ENCODE data around the gene LETM1.
"Not testable (repeated sequence)": the region's sequence is repeated elsewhere in the genome, so short reads cannot be mapped to it uniquely, and the experiment has no call there.

Gene LETM1

DNA sequence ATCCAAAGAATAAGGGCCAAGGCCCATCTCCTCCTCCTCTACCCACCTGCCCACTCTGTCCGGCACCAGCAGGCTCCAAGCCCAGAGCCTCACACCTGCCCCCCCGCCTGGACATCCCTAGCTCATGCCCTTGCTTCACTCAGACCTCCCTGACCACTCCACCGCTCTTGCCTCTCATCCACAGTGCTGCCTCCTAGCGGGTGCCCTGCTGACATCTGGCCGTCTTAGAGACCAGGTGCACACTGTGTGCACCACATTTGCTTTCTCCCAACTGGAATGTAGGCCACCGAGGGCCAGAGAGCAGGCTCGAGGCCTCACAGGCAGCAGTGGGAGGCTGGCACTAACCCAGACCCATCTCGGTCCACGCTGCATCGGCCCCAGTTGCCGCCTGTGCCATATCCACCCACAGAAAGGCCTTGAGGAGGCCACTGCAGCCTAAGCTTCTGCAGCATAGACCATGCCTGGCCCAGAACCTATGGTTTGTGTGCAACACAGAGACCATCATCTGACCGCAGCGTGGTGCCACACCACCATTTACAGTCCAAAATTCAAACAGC, 13.5 kb downstream of the LETM1 start:
- no peak for DNase-seq (ENCODE audit: low spot score)
- CTCF ChIA-PET, result interaction anchor here (1.0 kb wide), 1 partner anchor 56 kb away, joined by 4 read pairs; no protein-coding TSS in a partner anchor
- H3K27ac ChIP-seq, result peak overlapping the region; percentile 32; the same call in 1 of the 2 replicates
- TF ChIP-seq, protein P1, sequence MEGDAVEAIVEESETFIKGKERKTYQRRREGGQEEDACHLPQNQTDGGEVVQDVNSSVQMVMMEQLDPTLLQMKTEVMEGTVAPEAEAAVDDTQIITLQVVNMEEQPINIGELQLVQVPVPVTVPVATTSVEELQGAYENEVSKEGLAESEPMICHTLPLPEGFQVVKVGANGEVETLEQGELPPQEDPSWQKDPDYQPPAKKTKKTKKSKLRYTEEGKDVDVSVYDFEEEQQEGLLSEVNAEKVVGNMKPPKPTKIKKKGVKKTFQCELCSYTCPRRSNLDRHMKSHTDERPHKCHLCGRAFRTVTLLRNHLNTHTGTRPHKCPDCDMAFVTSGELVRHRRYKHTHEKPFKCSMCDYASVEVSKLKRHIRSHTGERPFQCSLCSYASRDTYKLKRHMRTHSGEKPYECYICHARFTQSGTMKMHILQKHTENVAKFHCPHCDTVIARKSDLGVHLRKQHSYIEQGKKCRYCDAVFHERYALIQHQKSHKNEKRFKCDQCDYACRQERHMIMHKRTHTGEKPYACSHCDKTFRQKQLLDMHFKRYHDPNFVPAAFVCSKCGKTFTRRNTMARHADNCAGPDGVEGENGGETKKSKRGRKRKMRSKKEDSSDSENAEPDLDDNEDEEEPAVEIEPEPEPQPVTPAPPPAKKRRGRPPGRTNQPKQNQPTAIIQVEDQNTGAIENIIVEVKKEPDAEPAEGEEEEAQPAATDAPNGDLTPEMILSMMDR (conservative IDR thresholded peaks at IDR 0.05; ENCODE audit: low read depth), result no peak
- POLR2A ChIA-PET (ENCODE audit: low non-redundant PET), result no interaction called here

DNA sequence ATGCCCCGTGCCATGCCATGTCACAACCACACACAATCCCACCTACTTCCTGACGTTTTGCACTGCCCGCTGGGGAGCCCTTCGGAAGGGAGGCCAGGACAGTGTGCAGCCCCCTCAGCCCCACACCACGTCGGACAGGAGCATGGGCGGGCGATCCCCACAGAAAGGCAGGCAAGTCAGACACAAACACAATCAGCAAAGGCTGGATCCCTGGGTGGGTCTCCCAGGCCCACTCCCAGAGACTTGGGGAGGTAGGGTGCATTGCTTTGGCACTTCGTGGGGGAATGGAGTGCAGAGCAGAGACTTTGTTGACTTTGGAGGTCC, 14.1 kb downstream of the LETM1 start:
- peak overlapping the region; percentile 11 for H3K27ac ChIP-seq
- ChIA-PET POLR2A (ENCODE audit: low non-redundant PET) (no interaction called here), CTCF (interaction anchor here (1.0 kb wide), 1 partner anchor 57 kb away, joined by 4 read pairs; no protein-coding TSS in a partner anchor)
- TF ChIP-seq, protein P1 (conservative IDR thresholded peaks at IDR 0.05; ENCODE audit: low read depth), result no peak
- no peak for DNase-seq (ENCODE audit: low spot score)

GRCh38 chr4:1841201-1841886, 14.6 kb downstream of the LETM1 start:
- CTCF ChIA-PET, result interaction anchor here (1.0 kb wide), 1 partner anchor 57 kb away, joined by 4 read pairs; no protein-coding TSS in a partner anchor
- DNase-seq (ENCODE audit: low spot score), result no peak
- TF ChIP-seq, protein P1 (conservative IDR thresholded peaks at IDR 0.05; ENCODE audit: low read depth), result no peak
- POLR2A ChIA-PET (ENCODE audit: low non-redundant PET), result no interaction called here
- peak overlapping the region; percentile 11 for H3K27ac ChIP-seq

DNA sequence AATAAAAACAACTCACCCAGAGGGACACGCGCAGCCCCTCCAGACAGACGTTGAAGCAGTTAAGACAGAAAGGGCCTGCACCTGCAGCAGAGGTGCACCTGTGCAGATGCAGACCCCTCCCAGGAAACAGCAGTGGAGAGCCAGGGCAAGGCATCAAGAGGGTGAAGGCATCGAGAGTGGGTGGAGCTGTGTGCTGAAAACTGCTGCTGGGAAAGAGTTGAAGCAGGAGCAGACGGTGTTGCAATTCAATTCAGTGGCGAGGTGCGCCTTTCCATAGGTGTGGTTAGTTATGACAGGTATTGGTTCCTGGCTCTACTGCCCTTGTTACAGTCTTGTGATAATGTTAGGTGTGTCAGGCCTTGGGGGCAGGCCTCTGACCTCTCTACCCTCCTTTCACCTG, 16.7 kb downstream of the LETM1 start:
- TF ChIP-seq, protein P1 (conservative IDR thresholded peaks at IDR 0.05; ENCODE audit: low read depth), result no peak
- DNase-seq (ENCODE audit: low spot score), result no peak
- 0 out of 2 replicates have a peak overlapping the region, but pooled peaks have one; percentile 7 for H3K27ac ChIP-seq
- ChIA-PET CTCF (no interaction called here), POLR2A (ENCODE audit: low non-redundant PET) (no interaction called here)

- no peak overlapping the region for H3K27ac ChIP-seq
- POLR2A ChIA-PET (ENCODE audit: low non-redundant PET), result no interaction called here
- TF ChIP-seq, protein P1 (conservative IDR thresholded peaks at IDR 0.05; ENCODE audit: low read depth), result no peak
Observed at GRCh38 chr4:1837069-1837468, 18.9 kb downstream of the LETM1 start.

DNA sequence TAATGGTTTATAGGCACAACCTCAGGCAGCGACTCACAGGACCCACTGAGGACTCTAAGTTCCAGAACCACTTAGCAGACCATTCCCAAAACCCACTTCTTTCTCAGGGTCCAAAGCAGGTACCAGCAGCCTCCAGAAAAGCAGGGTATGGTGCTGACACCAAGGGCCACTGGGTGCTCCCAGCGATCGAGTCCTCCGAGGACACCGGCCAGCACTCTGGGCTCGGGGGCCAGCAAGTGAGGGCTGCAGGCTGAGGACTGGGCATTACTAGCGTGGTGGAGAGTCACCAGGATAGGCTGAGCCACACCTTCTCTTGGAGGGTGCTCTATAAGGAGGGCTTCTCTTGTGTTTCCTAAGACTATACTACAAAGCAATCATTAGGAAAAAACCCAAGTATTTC, 19.3 kb downstream of the LETM1 start:
- TF ChIP-seq, protein P1 (conservative IDR thresholded peaks at IDR 0.05; ENCODE audit: low read depth), result no peak
- CTCF ChIA-PET, result no interaction called here
- DNase-seq (ENCODE audit: low spot score), result no peak
- no peak overlapping the region for H3K27ac ChIP-seq
- POLR2A ChIA-PET (ENCODE audit: low non-redundant PET), result no interaction called here

More at GRCh38 chr4:1837069-1837468, 18.9 kb downstream of the LETM1 start:
- CTCF ChIA-PET, result no interaction called here
- DNase-seq (ENCODE audit: low spot score), result no peak

GRCh38 chr4:1835836-1836235, 20.1 kb downstream of the LETM1 start:
- CTCF ChIA-PET; H3K27ac ChIP-seq; DNase-seq (ENCODE audit: low spot score); POLR2A ChIA-PET (ENCODE audit: low non-redundant PET): not testable (repeated sequence)

Measured in RWPE1 (cell line).